ENCODE data around the gene SNRK. TPM values are rescaled to one million over a fixed set of nuclear protein-coding genes. Genes with fewer than 3 reads are reported as not detected.

SNRK gene
- total RNA-seq, 1 donor from 2014 or later: 23.6 TPM

DNA sequence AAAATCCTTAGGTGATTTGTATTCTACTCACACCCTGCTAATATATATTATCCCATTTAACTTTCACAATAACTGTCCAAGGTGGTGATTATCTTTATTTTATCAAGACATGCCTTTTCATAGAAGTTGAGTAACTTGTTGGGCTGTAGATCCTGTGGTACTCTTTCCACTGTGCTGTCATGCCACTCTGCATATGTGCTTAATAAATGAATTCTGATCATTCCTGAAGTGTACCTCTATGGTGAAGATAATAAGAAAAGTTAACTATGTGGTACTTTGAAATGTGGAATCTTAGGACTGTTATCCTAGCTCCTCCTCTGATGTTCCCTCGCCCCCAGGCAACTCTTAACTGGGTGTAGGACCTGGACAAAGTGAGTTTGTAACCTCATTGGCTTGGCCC is 5.2 kb downstream of the SNRK start:
- no peak overlapping the region for H3K4me3 Mint-ChIP-seq

DNA sequence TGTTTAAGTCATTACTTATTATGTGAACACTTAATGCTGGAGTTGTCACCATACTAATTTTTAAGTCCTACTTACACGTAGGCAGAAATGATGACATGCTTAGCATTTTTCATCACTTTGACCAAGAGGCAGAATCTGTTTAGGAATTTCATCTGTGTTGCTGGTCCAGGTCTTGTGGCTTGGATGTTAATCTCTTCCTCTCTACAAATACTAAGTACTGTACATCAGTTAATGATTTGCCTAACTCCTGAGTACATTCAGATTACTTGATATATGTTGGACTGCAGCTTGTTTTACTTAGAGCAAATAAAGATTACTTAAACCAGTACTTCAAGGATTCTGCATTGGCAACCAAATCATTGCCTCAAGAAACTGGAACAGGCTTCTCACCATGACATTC is 8.6 kb downstream of the SNRK start:
- TF ChIP-seq, protein P1, sequence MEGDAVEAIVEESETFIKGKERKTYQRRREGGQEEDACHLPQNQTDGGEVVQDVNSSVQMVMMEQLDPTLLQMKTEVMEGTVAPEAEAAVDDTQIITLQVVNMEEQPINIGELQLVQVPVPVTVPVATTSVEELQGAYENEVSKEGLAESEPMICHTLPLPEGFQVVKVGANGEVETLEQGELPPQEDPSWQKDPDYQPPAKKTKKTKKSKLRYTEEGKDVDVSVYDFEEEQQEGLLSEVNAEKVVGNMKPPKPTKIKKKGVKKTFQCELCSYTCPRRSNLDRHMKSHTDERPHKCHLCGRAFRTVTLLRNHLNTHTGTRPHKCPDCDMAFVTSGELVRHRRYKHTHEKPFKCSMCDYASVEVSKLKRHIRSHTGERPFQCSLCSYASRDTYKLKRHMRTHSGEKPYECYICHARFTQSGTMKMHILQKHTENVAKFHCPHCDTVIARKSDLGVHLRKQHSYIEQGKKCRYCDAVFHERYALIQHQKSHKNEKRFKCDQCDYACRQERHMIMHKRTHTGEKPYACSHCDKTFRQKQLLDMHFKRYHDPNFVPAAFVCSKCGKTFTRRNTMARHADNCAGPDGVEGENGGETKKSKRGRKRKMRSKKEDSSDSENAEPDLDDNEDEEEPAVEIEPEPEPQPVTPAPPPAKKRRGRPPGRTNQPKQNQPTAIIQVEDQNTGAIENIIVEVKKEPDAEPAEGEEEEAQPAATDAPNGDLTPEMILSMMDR (conservative IDR thresholded peaks at IDR 0.05): no peak
- Mint-ChIP-seq H3K27me3 (no peaks in the 10 kb centered on the region), H3K4me3 (no peak overlapping the region), H3K9me3 (no peaks in the 10 kb centered on the region), H3K36me3 (no peaks in the 10 kb centered on the region), H3K27ac (peak overlapping the region; percentile 35), H3K4me1 (ENCODE audit: unreplicated experiment) (peaks cover 33% of the 10 kb centered on the region)
- DNase-seq (ENCODE audit: extremely low spot score, unreplicated experiment): no peak

More for the DNA sequence above, 5.2 kb downstream of the SNRK start:
- Mint-ChIP-seq H3K36me3 (peaks cover 5% of the 10 kb centered on the region), H3K27ac (peak overlapping the region; percentile 19), H3K27me3 (no peaks in the 10 kb centered on the region), H3K9me3 (no peaks in the 10 kb centered on the region), H3K4me1 (ENCODE audit: unreplicated experiment) (peaks cover 47% of the 10 kb centered on the region)
- TF ChIP-seq, protein P1 (conservative IDR thresholded peaks at IDR 0.05): no peak
- no peak for DNase-seq (ENCODE audit: extremely low spot score, unreplicated experiment)

DNA sequence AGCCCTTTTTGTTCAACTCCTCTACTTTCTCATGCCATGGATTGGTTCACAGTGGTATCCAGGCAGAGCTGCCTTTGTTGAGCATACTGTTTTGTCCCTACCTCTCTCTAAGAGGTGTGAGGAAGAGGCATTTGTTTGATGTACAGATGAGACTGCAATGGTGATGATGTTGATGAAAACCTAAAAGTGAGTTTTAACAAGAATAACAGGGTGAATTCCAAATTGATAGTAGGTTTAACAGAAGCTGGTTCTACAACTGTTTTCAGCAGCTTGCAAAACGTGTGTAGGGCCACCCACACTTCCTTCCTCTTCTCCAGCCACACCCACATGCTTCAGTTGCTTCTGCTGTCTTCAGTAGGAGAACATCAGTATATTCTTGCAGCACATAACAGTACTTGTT is 10.2 kb downstream of the SNRK start:
- TF ChIP-seq, protein P1 (conservative IDR thresholded peaks at IDR 0.05): no peak
- no peaks in the 10 kb centered on the region for H3K9me3 Mint-ChIP-seq
- DNase-seq (ENCODE audit: extremely low spot score, unreplicated experiment): no peak

DNA sequence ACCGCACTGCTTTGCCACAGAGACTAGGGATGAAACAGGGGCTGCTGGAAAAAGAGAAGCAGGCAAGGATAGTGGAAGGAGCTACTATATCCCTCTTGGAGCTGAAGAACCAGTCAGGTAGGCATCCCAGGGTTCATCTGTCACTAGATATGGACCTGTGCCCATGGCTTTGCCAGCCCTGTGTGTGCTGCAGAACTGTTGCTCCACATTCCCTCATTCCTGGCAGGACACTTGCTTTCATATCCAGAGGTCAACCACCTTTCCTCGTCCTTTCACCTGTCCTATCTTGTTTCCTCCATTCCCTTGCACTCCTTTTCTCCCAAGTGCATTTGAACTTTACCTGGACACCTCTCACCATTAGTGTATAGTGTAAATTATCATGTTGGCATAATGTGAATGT is 12.0 kb downstream of the SNRK start:
- Mint-ChIP-seq H3K4me3 (no peak overlapping the region), H3K27ac (no peak overlapping the region), H3K4me1 (ENCODE audit: unreplicated experiment) (peaks cover 17% of the 10 kb centered on the region), H3K27me3 (no peaks in the 10 kb centered on the region), H3K9me3 (no peaks in the 10 kb centered on the region), H3K36me3 (peaks cover 3% of the 10 kb centered on the region)
- no peak for DNase-seq (ENCODE audit: extremely low spot score, unreplicated experiment)
- TF ChIP-seq, protein P1 (conservative IDR thresholded peaks at IDR 0.05): no peak

More for the DNA sequence above, 10.2 kb downstream of the SNRK start:
- Mint-ChIP-seq H3K27ac (peak overlapping the region; percentile 20), H3K4me3 (no peak overlapping the region), H3K27me3 (no peaks in the 10 kb centered on the region), H3K36me3 (no peaks in the 10 kb centered on the region), H3K4me1 (ENCODE audit: unreplicated experiment) (peaks cover 21% of the 10 kb centered on the region)

DNA sequence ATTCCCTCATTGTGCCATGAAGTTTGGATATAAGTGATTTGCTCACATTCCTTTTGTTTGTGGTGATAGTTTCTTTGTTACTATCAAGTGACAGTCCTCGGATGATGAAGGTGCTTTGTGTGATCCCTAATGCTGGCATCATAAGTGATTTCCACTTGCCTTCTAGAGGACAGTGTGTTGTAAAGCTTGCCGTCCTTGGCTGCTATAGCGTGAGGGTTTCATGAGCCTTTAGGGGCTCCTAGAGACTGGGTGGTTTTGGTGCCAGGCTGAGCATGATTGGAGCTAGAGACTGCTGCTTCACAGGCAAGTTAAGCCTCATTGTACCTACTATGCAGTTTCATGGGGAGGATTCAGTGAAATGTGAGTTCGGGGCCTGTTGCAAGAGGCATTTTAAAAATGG is 12.4 kb downstream of the SNRK start:
- Mint-ChIP-seq H3K36me3 (peaks cover 8% of the 10 kb centered on the region), H3K4me3 (no peak overlapping the region), H3K4me1 (ENCODE audit: unreplicated experiment) (peaks cover 17% of the 10 kb centered on the region), H3K27ac (no peak overlapping the region), H3K9me3 (no peaks in the 10 kb centered on the region), H3K27me3 (no peaks in the 10 kb centered on the region)
- TF ChIP-seq, protein P1 (conservative IDR thresholded peaks at IDR 0.05): no peak
- DNase-seq (ENCODE audit: extremely low spot score, unreplicated experiment): no peak
